ENCODE data around the gene SLC22A16. TPM values are rescaled to one million over a fixed set of nuclear protein-coding genes. Genes with fewer than 3 reads are reported as not detected.

Gene SLC22A16
- total and polyA plus RNA-seq, 10 of the 15 experiments (the other 5 are each of a cell fraction or from before 2014, with no cell fraction given) = not detected

- no peak for FAIRE-seq
- in situ Hi-C loops (cut with MboI) (no loop called here), intact Hi-C loops (cut with micrococcal nuclease; ENCODE audit: unreplicated experiment) (no loop called here)
- Histone ChIP-seq H3K9ac (ENCODE audit: control insufficient read depth, insufficient read depth, low read length) (no peak overlapping the region), H3K4me3 (no peak overlapping the region), H3K79me2 (ENCODE audit: control insufficient read depth, insufficient read depth, low read length) (no peaks in the 10 kb centered on the region), H4K20me1 (ENCODE audit: control insufficient read depth, insufficient read depth) (no peaks in the 10 kb centered on the region), H3K4me2 (ENCODE audit: control insufficient read depth, insufficient read depth) (no peak overlapping the region), H3K4me1 (ENCODE audit: control insufficient read depth, insufficient read depth, low read length) (no peaks in the 10 kb centered on the region), H3K36me3 (ENCODE audit: control insufficient read depth in 2 of 2, insufficient read depth in 2 of 2, low read length in 1 of 2) (no peaks in the 10 kb centered on the region), H3K27me3 (replicated peaks in 1 of 2; ENCODE audit: control insufficient read depth in 2 of 2, insufficient read depth in 2 of 2, low read length in 1 of 2) (no peaks in the 10 kb centered on the region; a peak in 1 of 4 replicates), H3K27ac (ENCODE audit: control insufficient read depth, insufficient read depth) (no peak overlapping the region), H3K9me3 (replicated peaks; ENCODE audit: control insufficient read depth, insufficient read depth, low read length) (no peaks in the 10 kb centered on the region), H2AFZ (ENCODE audit: control insufficient read depth, low read depth, low read length) (no peak overlapping the region)
- no peak for DNase-seq (ENCODE audit: low read depth, low spot score)
- ChIA-PET SMC1A (ENCODE audit: uncharacterized antibody, unreplicated experiment) (no interaction called here), POLR2A (no interaction called here), RAD21 (ENCODE audit: unreplicated experiment) (no interaction called here), CTCF (no interaction called here)
- WGBS (ENCODE audit: insufficient coverage, insufficient replicate concordance, low lambda C conversion rate, missing lambda C conversion rate) = 38% methylated on average over 5 of the region's 5 CpGs
- ATAC-seq = no peak
- BruUV-seq (replicated peaks) = no TSS peak
- TF ChIP-seq POLR2AphosphoS2 (IDR thresholded peaks at IDR 0.05; ENCODE audit: low read depth, low read length) = no peak
These were observed 37.1 kb downstream of the SLC22A16 start for GRCh38 chr6:110439356-110439755.

GRCh38 chr6:110434961-110435602, 41.3 kb downstream of the SLC22A16 start:
- intact Hi-C loops (cut with micrococcal nuclease; ENCODE audit: unreplicated experiment) (no loop called here), in situ Hi-C loops (cut with MboI) (no loop called here)
- CTCF ChIA-PET = interaction anchor here (2.3 kb wide), 1 partner anchor 14 kb away, joined by 4 read pairs; no protein-coding TSS in a partner anchor

More at GRCh38 chr6:110434961-110435602, 41.3 kb downstream of the SLC22A16 start:
- H3K27me3 ChIP-seq (replicated peaks in 1 of 2; ENCODE audit: control insufficient read depth in 2 of 2, insufficient read depth in 2 of 2, low read length in 1 of 2) = no peaks in the 10 kb centered on the region; a peak in 2 of 4 replicates
- FAIRE-seq (peak; percentile 57), DNase-seq (ENCODE audit: low read depth, low spot score) (no peak), ATAC-seq (no peak)
- H3K36me3 ChIP-seq (ENCODE audit: control insufficient read depth in 2 of 2, insufficient read depth in 2 of 2, low read length in 1 of 2) = no peaks in the 10 kb centered on the region
- no peak overlapping the region for H3K4me2 ChIP-seq (ENCODE audit: control insufficient read depth, insufficient read depth)
- no TSS peak for BruUV-seq (replicated peaks)
- no peaks in the 10 kb centered on the region for H3K4me1 ChIP-seq (ENCODE audit: control insufficient read depth, insufficient read depth, low read length)
- no peaks in the 10 kb centered on the region for H3K79me2 ChIP-seq (ENCODE audit: control insufficient read depth, insufficient read depth, low read length)
- H4K20me1 ChIP-seq (ENCODE audit: control insufficient read depth, insufficient read depth) = no peaks in the 10 kb centered on the region
- ChIA-PET SMC1A (ENCODE audit: uncharacterized antibody, unreplicated experiment) (no interaction called here), RAD21 (ENCODE audit: unreplicated experiment) (no interaction called here), POLR2A (no interaction called here)
- no peak overlapping the region for H3K4me3 ChIP-seq
- no peak overlapping the region for H2AFZ ChIP-seq (ENCODE audit: control insufficient read depth, low read depth, low read length)
- TF ChIP-seq, protein P1, sequence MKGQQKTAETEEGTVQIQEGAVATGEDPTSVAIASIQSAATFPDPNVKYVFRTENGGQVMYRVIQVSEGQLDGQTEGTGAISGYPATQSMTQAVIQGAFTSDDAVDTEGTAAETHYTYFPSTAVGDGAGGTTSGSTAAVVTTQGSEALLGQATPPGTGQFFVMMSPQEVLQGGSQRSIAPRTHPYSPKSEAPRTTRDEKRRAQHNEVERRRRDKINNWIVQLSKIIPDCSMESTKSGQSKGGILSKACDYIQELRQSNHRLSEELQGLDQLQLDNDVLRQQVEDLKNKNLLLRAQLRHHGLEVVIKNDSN (IDR thresholded peaks at IDR 0.05; ENCODE audit: borderline replicate concordance, extremely low read length, insufficient read depth, low read depth, low read length) = no peak
- TF ChIP-seq RELA (IDR thresholded peaks at IDR 0.05; ENCODE audit: borderline replicate concordance, partially characterized antibody) = no peak
- no peak for TF ChIP-seq DPF2 (IDR thresholded peaks at IDR 0.05)
- 30% methylated on average over 7 of the region's 7 CpGs for WGBS (ENCODE audit: insufficient coverage, insufficient replicate concordance, low lambda C conversion rate, missing lambda C conversion rate)
- H3K9ac ChIP-seq (ENCODE audit: control insufficient read depth, insufficient read depth, low read length) = no peak overlapping the region
- no peak overlapping the region for H3K27ac ChIP-seq (ENCODE audit: control insufficient read depth, insufficient read depth)
- no peaks in the 10 kb centered on the region for H3K9me3 ChIP-seq (replicated peaks; ENCODE audit: control insufficient read depth, insufficient read depth, low read length)

Data from GM12878 (cell line).